Vagina (tissue), 2 donors: ENCODE data around the gene XIST.

Source experiments
- CTCF ChIP-seq, 3 experiments: fragments of 450-650 bp in 2 of 3; fragments of 200-600 bp in 1 of 3; sonication (generic) in 1 of 3; IDR thresholded peaks; one replicate each; pipeline ENCODE4 v1.5.1; 2017 to 2019; ENCODE audit warnings: antibody characterized with exemption in 3 of 3, mild to moderate bottlenecking in 2 of 3, moderate library complexity in 2 of 3
- POLR2A ChIP-seq, 2 donors: fragments of 450-650 bp; IDR thresholded peaks; one replicate each; pipeline ENCODE4 v1.6.1; 2017; ENCODE audit warnings: antibody characterized with exemption in 2 of 2, mild to moderate bottlenecking in 2 of 2, moderate library complexity in 2 of 2
- POLR2AphosphoS5 ChIP-seq, 2 donors: sonication (generic); formaldehyde crosslinking; IDR thresholded peaks; one replicate each; pipeline ENCODE4 v1.9.0; 2017; ENCODE audit warnings: antibody characterized with exemption in 2 of 2, mild to moderate bottlenecking in 2 of 2, low read depth in 1 of 2; ENCODE audit not compliant: insufficient read depth in 1 of 2

GRCh38 chrX:73847100-73847499, 5.4 kb downstream of the XIST start:
- TF ChIP-seq CTCF (IDR thresholded peaks at IDR 0.05) (no peak), POLR2AphosphoS5 (IDR thresholded peaks at IDR 0.05; ENCODE audit: insufficient read depth in 1 of 2, low read depth in 1 of 2) (no peak), POLR2A (IDR thresholded peaks at IDR 0.05) (no peak)
